H9 (cell line): Measurements from ENCODE around the gene CHRM5. TPM values are rescaled to one million over a fixed set of nuclear protein-coding genes. Genes with fewer than 3 reads are reported as not detected.

ENCODE experiments used
- DNase-seq: peaks from one replicate; pipeline ENCODE4 v3.0.0-alpha.2; 2017
- H2AFZ ChIP-seq: one replicate; pipeline ENCODE4 v1.6.1; 2013; ENCODE audit warnings: mild to moderate bottlenecking, low read length, control low read depth, moderate library complexity
- H2AK5ac ChIP-seq: 2 replicates; pipeline ENCODE4 v1.6.1; 2013; ENCODE audit warnings: low read length, control low read depth, mixed read lengths; ENCODE audit not compliant: insufficient read length
- H2BK120ac ChIP-seq: one replicate; pipeline ENCODE4 v1.6.1; 2013; ENCODE audit warnings: low read depth, mild to moderate bottlenecking, low read length, control low read depth, inconsistent platforms; ENCODE audit not compliant: poor library complexity, severe bottlenecking
- H2BK12ac ChIP-seq: 2 replicates; pipeline ENCODE4 v1.6.1; 2013; ENCODE audit warnings: low read length, control low read depth, mixed read lengths, low read depth; ENCODE audit not compliant: insufficient read length
- H2BK15ac ChIP-seq: 2 replicates; pipeline ENCODE4 v1.6.1; 2013; ENCODE audit warnings: low read depth, low read length, control low read depth
- H2BK20ac ChIP-seq: one replicate; pipeline ENCODE4 v1.6.1; 2013; ENCODE audit warnings: low read depth, mild to moderate bottlenecking, low read length, control low read depth, inconsistent platforms; ENCODE audit not compliant: poor library complexity, severe bottlenecking
- H2BK5ac ChIP-seq: 2 replicates; pipeline ENCODE4 v1.6.1; 2013; ENCODE audit warnings: low read length, control low read depth, mixed read lengths; ENCODE audit not compliant: insufficient read length
- H3K14ac ChIP-seq: 2 replicates; pipeline ENCODE4 v1.6.1; 2013; ENCODE audit warnings: low read length, control low read depth; ENCODE audit not compliant: insufficient read depth
- H3K18ac ChIP-seq: 2 replicates; pipeline ENCODE4 v1.6.1; 2013; ENCODE audit warnings: low read depth, mild to moderate bottlenecking, mixed read lengths, low read length, control low read depth; ENCODE audit not compliant: insufficient read length
- H3K23ac ChIP-seq: 2 replicates; pipeline ENCODE4 v1.6.1; 2013; ENCODE audit warnings: low read length, control low read depth, mixed read lengths, low read depth; ENCODE audit not compliant: insufficient read length
- H3K23me2 ChIP-seq: 2 replicates; pipeline ENCODE4 v1.6.1; 2013; ENCODE audit warnings: low read depth, mild to moderate bottlenecking, mixed read lengths, low read length, control low read depth; ENCODE audit not compliant: insufficient read length, poor library complexity, severe bottlenecking
- H3K27ac ChIP-seq: 2 replicates; pipeline ENCODE4 v1.5.1; 2013; ENCODE audit warnings: low read length, control low read depth, mixed read lengths, low read depth; ENCODE audit not compliant: insufficient read length
- H3K27me3 ChIP-seq: 2 replicates; pipeline ENCODE4 v1.6.1; 2013; ENCODE audit warnings: low read length, control low read depth, inconsistent platforms; ENCODE audit not compliant: insufficient read depth
- H3K4ac ChIP-seq: 2 replicates; pipeline ENCODE4 v1.6.1; 2013; ENCODE audit warnings: low read depth, mild to moderate bottlenecking, control low read depth, inconsistent platforms, low read length, moderate library complexity
- H3K4me1 ChIP-seq: 2 replicates; pipeline ENCODE4 v1.6.1; 2013; ENCODE audit warnings: low read length, control low read depth, inconsistent platforms; ENCODE audit not compliant: insufficient read depth
- H3K4me2 ChIP-seq: 2 replicates; pipeline ENCODE4 v1.6.1; 2013; ENCODE audit warnings: low read length, control low read depth, mixed read lengths; ENCODE audit not compliant: insufficient read length, insufficient read depth
- H3K56ac ChIP-seq: 2 replicates; pipeline ENCODE4 v1.6.1; 2013; ENCODE audit warnings: low read depth, mild to moderate bottlenecking, mixed read lengths, low read length, control low read depth; ENCODE audit not compliant: insufficient read length
- H3K79me1 ChIP-seq: 2 replicates; pipeline ENCODE4 v1.6.1; 2013; ENCODE audit warnings: low read depth, mild to moderate bottlenecking, moderate library complexity, low read length, control low read depth, inconsistent platforms; ENCODE audit not compliant: insufficient read depth, poor library complexity, severe bottlenecking
- H3K79me2 ChIP-seq: 2 replicates; pipeline ENCODE4 v1.6.1; 2013; ENCODE audit warnings: low read length, control low read depth, inconsistent platforms; ENCODE audit not compliant: insufficient read depth
- H3K9ac ChIP-seq: 2 replicates; pipeline ENCODE4 v1.6.1; 2013; ENCODE audit warnings: low read length, control low read depth, mixed read lengths; ENCODE audit not compliant: insufficient read length; ENCODE audit errors: extremely low read depth
- H3K9me3 ChIP-seq: one replicate; pipeline ENCODE4 v1.6.1; 2013; ENCODE audit warnings: low read depth, low read length, inconsistent platforms; ENCODE audit not compliant: control insufficient read depth
- H3T11ph ChIP-seq: one replicate; pipeline ENCODE4 v1.6.1; 2013; ENCODE audit warnings: mild to moderate bottlenecking, low read length, control low read depth, inconsistent platforms
- H4K20me1 ChIP-seq: one replicate; pipeline ENCODE4 v1.6.1; 2013; ENCODE audit not compliant: control insufficient read depth, insufficient read length, insufficient read depth
- H4K5ac ChIP-seq: 2 replicates; pipeline ENCODE4 v1.6.1; 2013; ENCODE audit warnings: low read depth, mild to moderate bottlenecking, mixed read lengths, low read length, control low read depth; ENCODE audit not compliant: insufficient read length
- H4K8ac ChIP-seq: replicated peaks from 2 replicates; pipeline ENCODE4 v1.6.1; 2013; ENCODE audit warnings: low read length, control low read depth, mixed read lengths, low read depth; ENCODE audit not compliant: insufficient read length
- H4K91ac ChIP-seq: 2 replicates; pipeline ENCODE4 v1.6.1; 2013; ENCODE audit warnings: low read depth, mild to moderate bottlenecking, moderate library complexity, mixed read lengths, low read length, control low read depth; ENCODE audit not compliant: insufficient read length
- H3K27ac Mint-ChIP-seq, 3 experiments: 2 replicates in 2 of 3; 3 replicates in 1 of 3; pipeline ENCODE4 v1.8.0; 2020 to 2021; ENCODE audit warnings: mixed read lengths in 3 of 3, mild to moderate bottlenecking in 1 of 3, moderate library complexity in 1 of 3
- H3K27me3 Mint-ChIP-seq: 2 replicates; pipeline ENCODE4 v1.8.0; 2021; ENCODE audit warnings: low read depth, mild to moderate bottlenecking, moderate library complexity, mixed read lengths
- H3K36me3 Mint-ChIP-seq, 3 experiments: 2 replicates in 2 of 3; 3 replicates in 1 of 3; pipeline ENCODE4 v1.8.0; 2020 to 2021; ENCODE audit warnings: low read depth in 3 of 3, mixed read lengths in 3 of 3; ENCODE audit not compliant: insufficient read depth in 1 of 3
- H3K4me1 Mint-ChIP-seq, 2 experiments: 2 replicates each; pipeline ENCODE4 v1.8.0; 2020; ENCODE audit warnings: mixed read lengths in 2 of 2
- H3K4me3 Mint-ChIP-seq, 2 experiments: 2 replicates in 1 of 2; 3 replicates in 1 of 2; pipeline ENCODE4 v1.8.0; 2020 to 2021; ENCODE audit warnings: mild to moderate bottlenecking in 2 of 2, mixed read lengths in 2 of 2, moderate library complexity in 1 of 2
- H3K9me3 Mint-ChIP-seq, 2 experiments: 2 replicates in 1 of 2; 3 replicates in 1 of 2; pipeline ENCODE4 v1.8.0; 2020; ENCODE audit warnings: mild to moderate bottlenecking in 2 of 2, mixed read lengths in 2 of 2, moderate library complexity in 1 of 2
- CTCF ChIP-seq: fragments of 200-600 bp; sonication (generic); conservative IDR thresholded peaks from 3 replicates; pipeline ENCODE4 v1.8.0; 2021; ENCODE audit warnings: antibody characterized with exemption, mild to moderate bottlenecking
- WGBS: extraction: QIAGEN DNeasy Blood & Tissue Kit; methylation state at CpG from one replicate; pipeline ENCODE4 v1.1.7; 2013; ENCODE audit warnings: missing lambda C conversion rate, low lambda C conversion rate, mixed read lengths; ENCODE audit not compliant: insufficient read length; ENCODE audit errors: extremely low coverage; 5-methylcytosine and 5-hydroxymethylcytosine counted together
- total RNA-seq: library from RNA; stranded (reverse); gene quantifications from 2 replicates; pipeline ENCODE4 v1.2.1, GENCODE V29; 2021

CHRM5 gene
- total RNA-seq, 1 experiment from 2014 or later, result not detected

GRCh38 chr15:34102175-34102925, 134.1 kb downstream of the CHRM5 start:
- H3K36me3 Mint-ChIP-seq, result peaks cover 2 to 7% (median 4%) of the 10 kb centered on the region in 3 experiments; a peak in 2 of 7 replicates
- H3K9me3 ChIP-seq, result no peaks in the 10 kb centered on the region
- H3K27ac ChIP-seq, result no peak overlapping the region
- H2BK12ac ChIP-seq, result no peak overlapping the region
- H4K8ac ChIP-seq, result no peak overlapping the region
- H2AFZ ChIP-seq, result no peak overlapping the region
- H4K20me1 ChIP-seq, result no peaks in the 10 kb centered on the region
- H3K27me3 ChIP-seq, result no peaks in the 10 kb centered on the region
- no peak for TF ChIP-seq CTCF
- H3K27me3 Mint-ChIP-seq, result no peaks in the 10 kb centered on the region
- peak overlapping the region in 2 of 3 experiments; percentile 91 to 95; a peak in 3 of 7 replicates for H3K27ac Mint-ChIP-seq
- H2AK5ac ChIP-seq, result no peak overlapping the region
- WGBS, result no CpG with 5 or more reads among the region's 29 CpGs
- H3K79me1 ChIP-seq, result no peaks in the 10 kb centered on the region
- H3K4me1 ChIP-seq, result no peaks in the 10 kb centered on the region
- no peak overlapping the region for H2BK120ac ChIP-seq
- H3K23ac ChIP-seq, result no peak overlapping the region
- H2BK20ac ChIP-seq, result no peak overlapping the region
- no peak overlapping the region for H2BK15ac ChIP-seq
- no peak overlapping the region for H3K56ac ChIP-seq
- H3T11ph ChIP-seq, result no peak overlapping the region
- no peak for DNase-seq
- peaks cover 7% of the 10 kb centered on the region; the same call in 1 of the 2 replicates for H3K79me2 ChIP-seq
- no peaks in the 10 kb centered on the region for H3K9me3 Mint-ChIP-seq
- peaks cover 8% of the 10 kb centered on the region for H3K23me2 ChIP-seq
- H3K18ac ChIP-seq, result no peak overlapping the region
- no peak overlapping the region for H4K91ac ChIP-seq
- no peak overlapping the region for H2BK5ac ChIP-seq
- H3K4me1 Mint-ChIP-seq, result peaks cover 10 to 18% of the 10 kb centered on the region in 2 experiments; a peak in 3 of 4 replicates
- peak overlapping the region; percentile 100 for H3K4me3 Mint-ChIP-seq
- H3K4me2 ChIP-seq, result peak overlapping the region; percentile 95
- peak overlapping the region; percentile 33 for H3K9ac ChIP-seq
- no peak overlapping the region for H3K14ac ChIP-seq
- H3K4ac ChIP-seq, result no peak overlapping the region
- H4K5ac ChIP-seq, result no peak overlapping the region
